Retinal pigment epithelial cell (primary cell): ENCODE data around the gene GPALPP1.
"Not testable (repeated sequence)": the region's sequence is repeated elsewhere in the genome, so short reads cannot be mapped to it uniquely, and the experiment has no call there.

Source experiments
- DNase-seq: peaks from one replicate; pipeline ENCODE4 v3.0.0-alpha.2; 2010; ENCODE audit warnings: low read depth
- H3K4me3 ChIP-seq: 2 replicates; pipeline ENCODE4 v1.5.1; 2011; ENCODE audit warnings: mild to moderate bottlenecking, low read length, control low read depth, moderate library complexity
- TF ChIP-seq, protein P1 (sequence below): conservative IDR thresholded peaks from 2 replicates; pipeline ENCODE4 v1.5.1; 2011; ENCODE audit warnings: low read depth, low read length, control low read depth, inconsistent platforms

Gene GPALPP1

DNA sequence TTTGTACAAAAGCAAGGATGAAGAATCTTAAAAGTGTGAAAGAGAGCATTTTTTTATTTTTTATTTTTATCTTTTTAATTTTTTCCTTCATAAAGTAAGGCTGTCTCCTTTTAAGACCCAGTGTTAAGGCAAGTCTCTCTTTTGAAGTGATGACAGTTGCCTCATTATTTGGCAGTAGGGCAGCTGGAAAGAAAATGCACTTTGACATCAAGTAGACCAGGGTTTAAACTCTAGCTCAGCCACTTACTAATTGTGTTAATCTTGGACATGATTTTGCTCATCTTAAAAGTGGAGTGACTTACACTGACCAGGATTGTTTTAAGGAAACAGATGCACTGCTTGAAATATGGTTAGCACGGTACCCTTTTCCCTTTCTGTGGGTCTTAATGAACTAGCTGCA is 18.5 kb downstream of the GPALPP1 start:
- no peak overlapping the region for H3K4me3 ChIP-seq
- DNase-seq: no peak
- TF ChIP-seq, protein P1, sequence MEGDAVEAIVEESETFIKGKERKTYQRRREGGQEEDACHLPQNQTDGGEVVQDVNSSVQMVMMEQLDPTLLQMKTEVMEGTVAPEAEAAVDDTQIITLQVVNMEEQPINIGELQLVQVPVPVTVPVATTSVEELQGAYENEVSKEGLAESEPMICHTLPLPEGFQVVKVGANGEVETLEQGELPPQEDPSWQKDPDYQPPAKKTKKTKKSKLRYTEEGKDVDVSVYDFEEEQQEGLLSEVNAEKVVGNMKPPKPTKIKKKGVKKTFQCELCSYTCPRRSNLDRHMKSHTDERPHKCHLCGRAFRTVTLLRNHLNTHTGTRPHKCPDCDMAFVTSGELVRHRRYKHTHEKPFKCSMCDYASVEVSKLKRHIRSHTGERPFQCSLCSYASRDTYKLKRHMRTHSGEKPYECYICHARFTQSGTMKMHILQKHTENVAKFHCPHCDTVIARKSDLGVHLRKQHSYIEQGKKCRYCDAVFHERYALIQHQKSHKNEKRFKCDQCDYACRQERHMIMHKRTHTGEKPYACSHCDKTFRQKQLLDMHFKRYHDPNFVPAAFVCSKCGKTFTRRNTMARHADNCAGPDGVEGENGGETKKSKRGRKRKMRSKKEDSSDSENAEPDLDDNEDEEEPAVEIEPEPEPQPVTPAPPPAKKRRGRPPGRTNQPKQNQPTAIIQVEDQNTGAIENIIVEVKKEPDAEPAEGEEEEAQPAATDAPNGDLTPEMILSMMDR: no peak

DNA sequence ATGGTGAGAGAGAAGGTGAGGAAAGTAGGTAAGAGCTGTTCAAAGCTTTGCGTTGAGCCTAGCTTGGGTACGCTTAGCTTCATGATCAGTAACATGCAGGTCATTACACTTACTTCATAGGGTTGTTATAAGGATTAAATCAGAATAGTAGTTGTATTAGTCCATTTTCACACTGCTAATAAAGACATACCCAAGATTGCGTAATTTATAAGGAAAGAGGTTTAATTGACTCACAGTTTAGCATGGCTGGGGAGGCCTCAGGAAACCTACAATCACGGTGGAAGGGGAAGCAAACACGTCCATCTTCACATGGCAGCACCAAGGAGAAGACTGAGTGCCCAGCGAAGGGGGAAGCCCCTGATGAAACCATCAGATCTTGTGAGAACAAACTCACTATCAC is 21.9 kb downstream of the GPALPP1 start:
- TF ChIP-seq, protein P1: no peak

DNA sequence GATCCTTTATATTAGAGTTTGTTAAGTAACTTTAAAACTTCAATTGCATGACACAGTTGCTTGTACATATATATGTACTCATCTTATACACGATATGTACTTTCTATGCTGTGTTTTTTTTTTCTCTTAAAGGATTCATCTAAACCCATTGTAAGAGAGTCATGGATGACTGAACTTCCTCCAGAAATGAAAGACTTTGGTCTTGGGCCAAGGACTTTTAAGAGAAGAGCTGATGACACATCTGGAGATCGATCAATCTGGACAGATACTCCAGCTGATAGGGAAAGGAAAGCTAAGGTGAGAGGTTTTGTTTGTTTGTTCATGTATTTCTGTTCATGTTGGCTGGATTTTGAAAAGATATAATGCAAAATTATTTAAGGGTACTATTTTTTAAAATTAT is 26.0 kb downstream of the GPALPP1 start:
- TF ChIP-seq, protein P1: no peak
- H3K4me3 ChIP-seq: no peak overlapping the region
- DNase-seq: no peak

More for the DNA sequence above, 21.9 kb downstream of the GPALPP1 start:
- DNase-seq: no peak
- no peak overlapping the region for H3K4me3 ChIP-seq

DNA sequence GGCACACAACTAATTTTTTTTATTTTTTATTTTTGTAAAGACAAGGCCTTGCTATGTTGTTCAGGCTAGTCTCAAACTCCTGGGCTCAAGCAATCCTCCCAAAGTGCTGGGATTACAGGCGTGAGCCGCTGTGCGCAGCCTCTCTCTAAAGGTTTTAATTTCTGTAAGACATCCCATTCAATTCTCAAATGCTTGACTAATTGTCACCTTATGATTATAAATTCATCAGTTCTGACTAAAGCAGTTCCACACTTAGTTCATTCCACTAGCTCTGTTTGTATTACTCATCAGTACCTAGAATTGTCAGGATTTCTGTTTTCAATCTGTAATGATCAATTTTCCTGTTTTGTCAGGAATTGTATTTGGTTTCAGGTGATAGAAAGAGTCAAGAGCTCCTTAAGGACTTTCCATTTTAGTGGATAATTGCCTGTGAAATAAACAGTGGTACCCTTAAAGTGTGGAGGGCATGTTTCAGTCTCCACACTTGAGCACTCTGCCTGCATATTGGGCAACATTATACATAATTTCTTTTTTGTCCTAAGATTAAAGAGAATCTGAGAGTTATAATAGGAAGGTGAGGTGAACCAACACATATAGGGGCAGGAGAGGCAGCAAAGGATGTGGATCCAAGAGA is 27.6 kb downstream of the GPALPP1 start:
- TF ChIP-seq, protein P1: no peak
- DNase-seq: no peak
- H3K4me3 ChIP-seq: no peak overlapping the region

- DNase-seq, H3K4me3 ChIP-seq: not testable (repeated sequence)
These were observed 30.6 kb downstream of the GPALPP1 start for GRCh38 chr13:45019981-45020380.

DNA sequence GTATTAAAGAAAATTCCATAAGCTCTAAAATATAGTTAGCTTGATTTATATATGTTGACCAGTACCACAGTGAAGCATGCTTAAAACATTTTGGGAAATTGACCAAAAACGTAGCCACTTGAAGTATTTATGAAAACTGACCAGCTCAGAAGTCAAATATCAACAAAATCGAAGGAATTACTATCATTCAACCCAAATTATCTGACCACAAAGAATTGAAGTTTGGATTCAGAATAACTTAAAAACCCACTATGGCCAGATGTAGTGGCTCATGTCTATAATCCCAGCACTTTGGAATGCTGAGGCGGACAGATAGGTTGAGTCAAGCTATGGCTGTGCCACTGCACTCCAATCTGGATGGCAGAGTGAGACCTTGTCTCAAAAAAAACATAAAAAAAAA is 31.9 kb downstream of the GPALPP1 start:
- TF ChIP-seq, protein P1: no peak
- no peak overlapping the region for H3K4me3 ChIP-seq
- DNase-seq: no peak

DNA sequence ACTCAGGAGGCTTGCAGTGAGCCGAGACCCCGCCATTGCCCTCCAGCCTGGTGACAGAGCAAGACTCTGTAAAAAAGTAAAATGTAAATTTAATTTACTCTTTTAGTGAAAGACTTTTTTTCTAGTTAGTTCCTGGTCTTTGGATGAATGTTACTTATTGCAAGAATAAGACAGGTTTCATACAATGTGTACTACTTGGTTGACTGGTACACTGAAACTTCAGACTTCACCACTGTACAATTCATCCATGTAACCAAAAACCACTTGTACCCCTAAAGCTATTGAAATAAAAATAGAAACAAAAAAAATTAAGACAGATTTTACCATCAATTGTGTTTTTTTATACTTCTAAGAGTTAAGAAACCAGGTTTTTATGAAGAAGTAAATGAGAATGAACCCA is 35.5 kb downstream of the GPALPP1 start:
- TF ChIP-seq, protein P1: no peak
- DNase-seq: no peak
- H3K4me3 ChIP-seq: no peak overlapping the region
